ENCODE results near the gene SUPT6H.
"Not testable (repeated sequence)": the region's sequence is repeated elsewhere in the genome, so short reads cannot be mapped to it uniquely, and the experiment has no call there.

DNA sequence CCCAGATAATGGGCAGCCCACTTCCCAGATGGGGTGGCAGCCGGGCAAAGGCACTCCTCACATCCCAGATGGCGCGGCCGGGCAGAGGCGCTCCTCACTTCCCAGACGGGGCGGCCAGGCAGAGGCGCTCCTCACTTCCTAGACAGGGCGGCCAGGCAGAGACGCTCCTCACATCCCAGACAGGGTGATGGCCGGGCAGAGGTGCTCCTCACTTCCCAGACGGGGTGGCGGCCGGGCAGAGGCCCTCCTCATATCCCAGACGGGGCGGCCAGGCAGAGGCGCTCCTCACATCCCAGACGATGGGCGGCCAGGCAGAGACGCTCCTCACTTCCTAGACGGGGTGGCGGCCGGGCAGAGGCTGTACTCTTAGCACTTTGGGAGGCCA lies 2.5 kb upstream of the SUPT6H start:
- TF ChIP-seq, protein P1, sequence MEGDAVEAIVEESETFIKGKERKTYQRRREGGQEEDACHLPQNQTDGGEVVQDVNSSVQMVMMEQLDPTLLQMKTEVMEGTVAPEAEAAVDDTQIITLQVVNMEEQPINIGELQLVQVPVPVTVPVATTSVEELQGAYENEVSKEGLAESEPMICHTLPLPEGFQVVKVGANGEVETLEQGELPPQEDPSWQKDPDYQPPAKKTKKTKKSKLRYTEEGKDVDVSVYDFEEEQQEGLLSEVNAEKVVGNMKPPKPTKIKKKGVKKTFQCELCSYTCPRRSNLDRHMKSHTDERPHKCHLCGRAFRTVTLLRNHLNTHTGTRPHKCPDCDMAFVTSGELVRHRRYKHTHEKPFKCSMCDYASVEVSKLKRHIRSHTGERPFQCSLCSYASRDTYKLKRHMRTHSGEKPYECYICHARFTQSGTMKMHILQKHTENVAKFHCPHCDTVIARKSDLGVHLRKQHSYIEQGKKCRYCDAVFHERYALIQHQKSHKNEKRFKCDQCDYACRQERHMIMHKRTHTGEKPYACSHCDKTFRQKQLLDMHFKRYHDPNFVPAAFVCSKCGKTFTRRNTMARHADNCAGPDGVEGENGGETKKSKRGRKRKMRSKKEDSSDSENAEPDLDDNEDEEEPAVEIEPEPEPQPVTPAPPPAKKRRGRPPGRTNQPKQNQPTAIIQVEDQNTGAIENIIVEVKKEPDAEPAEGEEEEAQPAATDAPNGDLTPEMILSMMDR (IDR thresholded peaks at IDR 0.05; ENCODE audit: low read depth, low read length), result not testable (repeated sequence)
- not testable (repeated sequence) for TF ChIP-seq POLR2A (IDR thresholded peaks at IDR 0.05; ENCODE audit: extremely low read depth, insufficient read length)
